ENCODE results near the gene PNPLA7.

DNA sequence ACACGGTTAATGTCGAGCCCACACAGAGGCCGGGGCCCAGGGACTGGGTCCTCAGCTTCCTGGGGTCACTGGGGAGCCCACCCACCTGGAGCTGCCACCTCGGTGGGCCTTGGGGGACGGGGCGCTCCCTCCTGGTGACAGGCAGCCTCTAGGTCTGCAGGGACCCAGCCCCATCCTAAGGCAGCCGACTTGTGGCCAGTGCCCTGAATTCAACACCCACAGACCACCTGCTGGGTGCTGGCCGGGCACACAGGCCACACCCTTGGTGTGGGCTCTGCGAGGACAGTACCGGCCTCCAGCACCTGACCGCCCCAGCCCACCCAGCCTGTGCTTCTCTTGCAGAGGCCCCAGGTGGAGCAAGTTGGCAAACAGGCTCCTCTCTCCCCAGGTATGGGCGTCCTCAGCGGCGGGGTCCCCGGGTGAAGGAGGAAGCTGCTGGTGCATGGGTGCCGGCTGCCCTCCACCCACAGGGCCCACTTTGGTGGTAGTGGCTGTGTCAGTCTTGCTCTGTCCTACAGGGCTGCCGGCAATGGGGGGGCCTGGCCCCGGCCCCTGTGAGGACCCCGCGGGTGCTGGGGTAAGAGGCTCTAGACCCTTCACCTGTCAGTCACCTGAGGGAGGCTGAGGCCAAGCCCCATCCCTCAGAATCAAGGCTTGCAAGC lies 117.4 kb downstream of the PNPLA7 start:
- TF ChIP-seq POLR2A (IDR thresholded peaks at IDR 0.05; ENCODE audit: low read depth, low read length), result no peak
- no peak for TF ChIP-seq TAF1 (IDR thresholded peaks at IDR 0.05; ENCODE audit: borderline replicate concordance, low read depth, low read length)
- TF ChIP-seq POLR2AphosphoS5 (IDR thresholded peaks at IDR 0.05; ENCODE audit: low read depth, low read length), result no peak

Data from GM12892 (cell line).